Measurements from ENCODE around the gene TAF6.
"Not testable (repeated sequence)": the region's sequence is repeated elsewhere in the genome, so short reads cannot be mapped to it uniquely, and the experiment has no call there.

Gene TAF6

GRCh38 chr7:100130220-100130607 is 11.1 kb upstream of the TAF6 start:
- H3K27me3 ChIP-seq (ENCODE audit: insufficient read depth, low read length); H3K79me2 ChIP-seq (ENCODE audit: control insufficient read depth, insufficient read depth, low read length, unreplicated experiment); H3K27ac ChIP-seq (ENCODE audit: low read depth, low read length); H3K4me3 ChIP-seq (ENCODE audit: low read depth, low read length); H2AFZ ChIP-seq (ENCODE audit: low read length, unreplicated experiment); H3K36me3 ChIP-seq (ENCODE audit: insufficient read depth, low read length): not testable (repeated sequence)
- peaks cover 12% of the 10 kb centered on the region for H3K4me1 ChIP-seq (ENCODE audit: control insufficient read depth, insufficient read depth, low read length, unreplicated experiment)

- Histone ChIP-seq H3K4me1 (ENCODE audit: control insufficient read depth, insufficient read depth, low read length, unreplicated experiment) (peaks cover 12% of the 10 kb centered on the region), H3K27ac (ENCODE audit: low read depth, low read length) (no peak overlapping the region), H3K4me3 (ENCODE audit: low read depth, low read length) (no peak overlapping the region; the same call in 1 of the 2 replicates), H3K27me3 (ENCODE audit: insufficient read depth, low read length) (no peaks in the 10 kb centered on the region), H2AFZ (ENCODE audit: low read length, unreplicated experiment) (no peak overlapping the region), H3K79me2 (ENCODE audit: control insufficient read depth, insufficient read depth, low read length, unreplicated experiment) (peaks cover 5% of the 10 kb centered on the region), H3K36me3 (ENCODE audit: insufficient read depth, low read length) (no peaks in the 10 kb centered on the region)
Observed at GRCh38 chr7:100128637-100128963, 9.4 kb upstream of the TAF6 start.

- Histone ChIP-seq H3K4me1 (ENCODE audit: control insufficient read depth, insufficient read depth, low read length, unreplicated experiment) (peaks cover 12% of the 10 kb centered on the region), H3K36me3 (ENCODE audit: insufficient read depth, low read length) (no peaks in the 10 kb centered on the region), H3K27ac (ENCODE audit: low read depth, low read length) (no peak overlapping the region), H3K79me2 (ENCODE audit: control insufficient read depth, insufficient read depth, low read length, unreplicated experiment) (peaks cover 5% of the 10 kb centered on the region), H3K4me3 (ENCODE audit: low read depth, low read length) (peak overlapping the region; percentile 85), H2AFZ (ENCODE audit: low read length, unreplicated experiment) (peak overlapping the region; percentile 83), H3K27me3 (ENCODE audit: insufficient read depth, low read length) (no peaks in the 10 kb centered on the region)
Observed at GRCh38 chr7:100127866-100128636, 8.9 kb upstream of the TAF6 start.

GRCh38 chr7:100126931-100127865 is 8.0 kb upstream of the TAF6 start, which contains the start of gene MBLAC1:
MBLAC1 (plus strand) TSS chr7:100126967; CDS start chr7:100127396, 429 bp downstream.
- H2AFZ ChIP-seq (ENCODE audit: low read length, unreplicated experiment): peak within 1 kb of the TSS; percentile 83

GRCh38 chr7:100126239-100126930 is 7.2 kb upstream of the TAF6 start:
- Histone ChIP-seq H3K36me3 (ENCODE audit: insufficient read depth, low read length) (no peaks in the 10 kb centered on the region), H2AFZ (ENCODE audit: low read length, unreplicated experiment) (peak overlapping the region; percentile 64), H3K4me3 (ENCODE audit: low read depth, low read length) (peak overlapping the region; percentile 85), H3K27ac (ENCODE audit: low read depth, low read length) (peak overlapping the region; percentile 92), H3K79me2 (ENCODE audit: control insufficient read depth, insufficient read depth, low read length, unreplicated experiment) (peaks cover 5% of the 10 kb centered on the region), H3K27me3 (ENCODE audit: insufficient read depth, low read length) (no peaks in the 10 kb centered on the region), H3K4me1 (ENCODE audit: control insufficient read depth, insufficient read depth, low read length, unreplicated experiment) (peaks cover 12% of the 10 kb centered on the region)

More at GRCh38 chr7:100126931-100127865, 8.0 kb upstream of the TAF6 start, which contains the start of gene MBLAC1:
- H3K79me2 ChIP-seq (ENCODE audit: control insufficient read depth, insufficient read depth, low read length, unreplicated experiment): peaks cover 5% of the 10 kb centered on the region
- H3K4me1 ChIP-seq (ENCODE audit: control insufficient read depth, insufficient read depth, low read length, unreplicated experiment): peaks cover 12% of the 10 kb centered on the region
- no peaks in the 10 kb centered on the region for H3K27me3 ChIP-seq (ENCODE audit: insufficient read depth, low read length)
- H3K4me3 ChIP-seq (ENCODE audit: low read depth, low read length): peak within 1 kb of the TSS; percentile 85
- no peaks in the 10 kb centered on the region for H3K36me3 ChIP-seq (ENCODE audit: insufficient read depth, low read length)
- H3K27ac ChIP-seq (ENCODE audit: low read depth, low read length): peak within 1 kb of the TSS; percentile 92

GRCh38 chr7:100124301-100125230 is 5.4 kb upstream of the TAF6 start:
- Histone ChIP-seq H3K79me2 (ENCODE audit: control insufficient read depth, insufficient read depth, low read length, unreplicated experiment) (peaks cover 8% of the 10 kb centered on the region), H3K27me3 (ENCODE audit: insufficient read depth, low read length) (no peaks in the 10 kb centered on the region), H3K4me3 (ENCODE audit: low read depth, low read length) (no peak overlapping the region), H3K4me1 (ENCODE audit: control insufficient read depth, insufficient read depth, low read length, unreplicated experiment) (peaks cover 16% of the 10 kb centered on the region), H3K27ac (ENCODE audit: low read depth, low read length) (no peak overlapping the region), H3K36me3 (ENCODE audit: insufficient read depth, low read length) (no peaks in the 10 kb centered on the region), H2AFZ (ENCODE audit: low read length, unreplicated experiment) (no peak overlapping the region)

GRCh38 chr7:100122568-100122967 is 3.4 kb upstream of the TAF6 start:
- no peak overlapping the region for H3K27ac ChIP-seq (ENCODE audit: low read depth, low read length)
- no peak overlapping the region for H3K4me3 ChIP-seq (ENCODE audit: low read depth, low read length)
- no peak overlapping the region for H2AFZ ChIP-seq (ENCODE audit: low read length, unreplicated experiment)
- H3K27me3 ChIP-seq (ENCODE audit: insufficient read depth, low read length): no peaks in the 10 kb centered on the region
- H3K79me2 ChIP-seq (ENCODE audit: control insufficient read depth, insufficient read depth, low read length, unreplicated experiment): peaks cover 16% of the 10 kb centered on the region
- H3K36me3 ChIP-seq (ENCODE audit: insufficient read depth, low read length): no peaks in the 10 kb centered on the region
- H3K4me1 ChIP-seq (ENCODE audit: control insufficient read depth, insufficient read depth, low read length, unreplicated experiment): peaks cover 12% of the 10 kb centered on the region

- no peaks in the 10 kb centered on the region for H3K36me3 ChIP-seq (ENCODE audit: insufficient read depth, low read length)
Observed at GRCh38 chr7:100122067-100122466, 2.9 kb upstream of the TAF6 start.

GRCh38 chr7:100120733-100121036 is 1.5 kb upstream of the TAF6 start:
- Histone ChIP-seq H3K27ac (ENCODE audit: low read depth, low read length) (no peak overlapping the region), H3K27me3 (ENCODE audit: insufficient read depth, low read length) (no peaks in the 10 kb centered on the region), H3K79me2 (ENCODE audit: control insufficient read depth, insufficient read depth, low read length, unreplicated experiment) (peaks cover 10% of the 10 kb centered on the region), H3K4me1 (ENCODE audit: control insufficient read depth, insufficient read depth, low read length, unreplicated experiment) (peaks cover 11% of the 10 kb centered on the region), H3K36me3 (ENCODE audit: insufficient read depth, low read length) (no peaks in the 10 kb centered on the region), H3K4me3 (ENCODE audit: low read depth, low read length) (peak overlapping the region; percentile 89), H2AFZ (ENCODE audit: low read length, unreplicated experiment) (no peak overlapping the region)

More at GRCh38 chr7:100122067-100122466, 2.9 kb upstream of the TAF6 start:
- Histone ChIP-seq H2AFZ (ENCODE audit: low read length, unreplicated experiment) (no peak overlapping the region), H3K4me3 (ENCODE audit: low read depth, low read length) (no peak overlapping the region), H3K79me2 (ENCODE audit: control insufficient read depth, insufficient read depth, low read length, unreplicated experiment) (peaks cover 16% of the 10 kb centered on the region), H3K27me3 (ENCODE audit: insufficient read depth, low read length) (no peaks in the 10 kb centered on the region), H3K27ac (ENCODE audit: low read depth, low read length) (no peak overlapping the region), H3K4me1 (ENCODE audit: control insufficient read depth, insufficient read depth, low read length, unreplicated experiment) (peaks cover 12% of the 10 kb centered on the region)
